ENCODE measurements around the gene RNF130. TPM values are rescaled to one million over a fixed set of nuclear protein-coding genes. Genes with fewer than 3 reads are reported as not detected.

The RNF130 gene
- total RNA-seq, 1 experiment from 2014 or later: 58.5 TPM

Small RNA genes within 50 kb of the gene (microRNA-seq; reads per million reads assigned to microRNA genes)
- gene MIR340 (ENCODE audit: borderline number of aligned reads): 16.4 reads per million, percentile 37 among the genes with 10 or more reads in this experiment

Other genes with a start within 250 kb of the RNF130 start
- 35.2 to 42.0 TPM (median 36.7 TPM) in 3 replicates for gene MRNIP, start 212.9 kb downstream of the RNF130 start, total RNA-seq (2021)
- 64.9 to 70.9 TPM (median 69.0 TPM) in 3 replicates for gene TBC1D9B, start 163.9 kb downstream of the RNF130 start, total RNA-seq (2021)
- gene RASGEF1C, start 137.5 kb upstream of the RNF130 start, total RNA-seq (2021): 0.44 to 0.96 TPM (median 0.82 TPM) in 3 replicates
- gene MAPK9, start 220.3 kb upstream of the RNF130 start, total RNA-seq (2021): 42.4 to 42.9 TPM (median 42.9 TPM) in 3 replicates